Neural progenitor cell (in vitro differentiated cells): ENCODE results near the gene BTAF1. TPM values are rescaled to one million over a fixed set of nuclear protein-coding genes. Genes with fewer than 3 reads are reported as not detected.

Experiments used
- DNase-seq: peaks from one replicate; pipeline ENCODE4 v3.0.0-alpha.2; 2016; ENCODE audit warnings: low spot score
- H2AFZ ChIP-seq: fragments of 200-600 bp; sonication (generic); replicated peaks from 2 replicates; pipeline ENCODE4 v1.6.1; 2016; ENCODE audit warnings: antibody characterized with exemption
- H3F3A ChIP-seq: fragments of 200-600 bp; sonication (generic); 2 replicates; pipeline ENCODE4 v1.6.1; 2016; ENCODE audit warnings: antibody characterized with exemption, low read depth
- H3K27ac ChIP-seq: fragments of 200-600 bp; sonication (generic); 2 replicates; pipeline ENCODE4 v1.5.1; 2016; ENCODE audit warnings: mild to moderate bottlenecking
- H3K27me3 ChIP-seq: fragments of 200-600 bp; sonication (generic); 2 replicates; pipeline ENCODE4 v1.6.1; 2016; ENCODE audit warnings: mild to moderate bottlenecking, moderate library complexity
- H3K36me3 ChIP-seq: fragments of 200-600 bp; sonication (generic); 2 replicates; pipeline ENCODE4 v1.5.1; 2016
- H3K4me1 ChIP-seq: fragments of 200-600 bp; sonication (generic); 2 replicates; pipeline ENCODE4 v1.6.1; 2016; ENCODE audit warnings: mixed run types
- H3K4me2 ChIP-seq: fragments of 200-600 bp; sonication (generic); 2 replicates; pipeline ENCODE4 v1.6.1; 2016
- H3K4me3 ChIP-seq: fragments of 200-600 bp; sonication (generic); 2 replicates; pipeline ENCODE4 v1.5.1; 2016
- H3K79me2 ChIP-seq: fragments of 200-600 bp; sonication (generic); 2 replicates; pipeline ENCODE4 v1.6.1; 2016; ENCODE audit warnings: low read depth
- H3K9ac ChIP-seq: fragments of 200-600 bp; sonication (generic); 2 replicates; pipeline ENCODE4 v1.6.1; 2016
- H3K9me3 ChIP-seq: fragments of 200-600 bp; sonication (generic); 2 replicates; pipeline ENCODE4 v1.5.1; 2016; ENCODE audit warnings: low read depth
- H4K20me1 ChIP-seq: fragments of 200-600 bp; sonication (generic); 2 replicates; pipeline ENCODE4 v1.6.1; 2016; ENCODE audit warnings: low read depth
- H3K27ac Mint-ChIP-seq: 3 replicates; pipeline ENCODE4 v1.8.0; 2021; ENCODE audit warnings: mixed read lengths
- H3K27me3 Mint-ChIP-seq: 2 replicates; pipeline ENCODE4 v1.8.0; 2022; ENCODE audit warnings: low read depth, mild to moderate bottlenecking, inconsistent platforms, moderate library complexity, mixed read lengths; ENCODE audit not compliant: insufficient read depth
- H3K36me3 Mint-ChIP-seq: 3 replicates; pipeline ENCODE4 v1.8.0; 2021; ENCODE audit warnings: mixed read lengths
- H3K4me1 Mint-ChIP-seq: 3 replicates; pipeline ENCODE4 v1.8.0; 2021; ENCODE audit warnings: mixed read lengths
- H3K4me3 Mint-ChIP-seq: 3 replicates; pipeline ENCODE4 v1.8.0; 2021; ENCODE audit warnings: mild to moderate bottlenecking, moderate library complexity, mixed read lengths
- H3K9me3 Mint-ChIP-seq: 3 replicates; pipeline ENCODE4 v1.8.0; 2020; ENCODE audit warnings: mixed read lengths
- CTCF ChIP-seq: fragments of 200-600 bp; sonication (generic); IDR thresholded peaks from 2 replicates; pipeline ENCODE4 v1.5.1; 2017; ENCODE audit warnings: antibody characterized with exemption, mild to moderate bottlenecking
- EZH2 ChIP-seq: fragments of 200-600 bp; sonication (generic); IDR thresholded peaks from 2 replicates; pipeline ENCODE4 v1.6.1; 2017; ENCODE audit warnings: antibody characterized with exemption, mild to moderate bottlenecking, moderate library complexity
- EZH2phosphoT487 ChIP-seq: fragments of 200-600 bp; sonication (generic); IDR thresholded peaks from 2 replicates; pipeline ENCODE4 v1.6.1; 2017; ENCODE audit warnings: antibody characterized with exemption
- total RNA-seq: library from RNA; depleted of rRNA; stranded (reverse); fragments of >200 nt; gene quantifications from 2 replicates; pipeline ENCODE4 v1.2.3, GENCODE V29; 2015; ENCODE audit warnings: low replicate concordance

Gene BTAF1
- total RNA-seq, 1 donor from 2014 or later = 127 TPM

GRCh38 chr10:91884536-91884935, 39.0 kb upstream of the BTAF1 start:
- H3K4me1 Mint-ChIP-seq = peaks cover 71% of the 10 kb centered on the region
- TF ChIP-seq CTCF (no peak), EZH2 (peak; percentile 10), EZH2phosphoT487 (no peak)

GRCh38 chr10:91885362-91886079, 38.0 kb upstream of the BTAF1 start:
- peak overlapping the region; percentile 98 for H3K27ac Mint-ChIP-seq
- no peaks in the 10 kb centered on the region for H3K79me2 ChIP-seq
- TF ChIP-seq EZH2 = no peak
- TF ChIP-seq EZH2phosphoT487 = no peak
- TF ChIP-seq CTCF = no peak
- H3K27me3 Mint-ChIP-seq = peaks cover 9% of the 10 kb centered on the region
- H2AFZ ChIP-seq = no peak overlapping the region
- H3K9me3 Mint-ChIP-seq = peaks cover 6% of the 10 kb centered on the region
- peaks cover 81% of the 10 kb centered on the region for H3F3A ChIP-seq
- H3K36me3 ChIP-seq = no peaks in the 10 kb centered on the region
- H3K4me3 ChIP-seq = no peak overlapping the region
- H3K4me1 Mint-ChIP-seq = peaks cover 71% of the 10 kb centered on the region
- H3K4me3 Mint-ChIP-seq = peak overlapping the region; percentile 8
- H3K9me3 ChIP-seq = no peaks in the 10 kb centered on the region
- no peak overlapping the region for H3K9ac ChIP-seq
- peaks cover 73% of the 10 kb centered on the region for H3K4me1 ChIP-seq
- H3K27ac ChIP-seq = no peak overlapping the region
- peak overlapping the region; percentile 56 for H3K4me2 ChIP-seq
- H3K36me3 Mint-ChIP-seq = no peaks in the 10 kb centered on the region
- DNase-seq = no peak
- peaks cover 25% of the 10 kb centered on the region for H3K27me3 ChIP-seq
- H4K20me1 ChIP-seq = no peaks in the 10 kb centered on the region

More at GRCh38 chr10:91884536-91884935, 39.0 kb upstream of the BTAF1 start:
- peak overlapping the region; percentile 15 for H3K4me3 ChIP-seq
- no peaks in the 10 kb centered on the region for H3K9me3 ChIP-seq
- DNase-seq = no peak
- peak overlapping the region; percentile 56 for H3K4me2 ChIP-seq
- peaks cover 84% of the 10 kb centered on the region for H3F3A ChIP-seq
- H3K4me1 ChIP-seq = peaks cover 67% of the 10 kb centered on the region
- H3K27ac ChIP-seq = peak overlapping the region; percentile 70
- no peak overlapping the region for H2AFZ ChIP-seq
- H3K36me3 ChIP-seq = no peaks in the 10 kb centered on the region
- no peak overlapping the region for H3K9ac ChIP-seq
- H3K27me3 ChIP-seq = peaks cover 25% of the 10 kb centered on the region
- H3K36me3 Mint-ChIP-seq = no peaks in the 10 kb centered on the region
- H3K9me3 Mint-ChIP-seq = peaks cover 6% of the 10 kb centered on the region
- H4K20me1 ChIP-seq = peaks cover under 1% of the 10 kb centered on the region
- no peaks in the 10 kb centered on the region for H3K79me2 ChIP-seq
- H3K27ac Mint-ChIP-seq = peak overlapping the region; percentile 98
- peak overlapping the region; percentile 84 for H3K4me3 Mint-ChIP-seq
- H3K27me3 Mint-ChIP-seq = peaks cover 5% of the 10 kb centered on the region

- TF ChIP-seq EZH2 = no peak
- no peak for TF ChIP-seq EZH2phosphoT487
- TF ChIP-seq CTCF = no peak
Measured at GRCh38 chr10:91886954-91887271, 36.7 kb upstream of the BTAF1 start.

More at GRCh38 chr10:91886954-91887271, 36.7 kb upstream of the BTAF1 start:
- peaks cover 81% of the 10 kb centered on the region for H3F3A ChIP-seq
- peak overlapping the region; percentile 75 for H3K4me2 ChIP-seq
- no peak for DNase-seq
- peaks cover 7% of the 10 kb centered on the region for H3K27me3 Mint-ChIP-seq
- no peak overlapping the region for H2AFZ ChIP-seq
- no peaks in the 10 kb centered on the region for H3K79me2 ChIP-seq
- H3K27ac ChIP-seq = peak overlapping the region; percentile 97
- H3K36me3 ChIP-seq = no peaks in the 10 kb centered on the region
- no peaks in the 10 kb centered on the region for H3K36me3 Mint-ChIP-seq
- H3K4me3 Mint-ChIP-seq = peak overlapping the region; percentile 71
- H3K27me3 ChIP-seq = peaks cover 13% of the 10 kb centered on the region
- peaks cover 73% of the 10 kb centered on the region for H3K4me1 Mint-ChIP-seq
- H3K27ac Mint-ChIP-seq = peak overlapping the region; percentile 99
- H3K4me1 ChIP-seq = peaks cover 78% of the 10 kb centered on the region
- no peaks in the 10 kb centered on the region for H4K20me1 ChIP-seq
- H3K4me3 ChIP-seq = peak overlapping the region; percentile 31
- peak overlapping the region; percentile 4 for H3K9ac ChIP-seq
- peaks cover 2% of the 10 kb centered on the region for H3K9me3 Mint-ChIP-seq
- no peaks in the 10 kb centered on the region for H3K9me3 ChIP-seq
